CD14-positive monocyte (primary cell): Measurements from ENCODE around the gene PAXX. TPM values are rescaled to one million over a fixed set of nuclear protein-coding genes. Genes with fewer than 3 reads are reported as not detected.

Experiments used
- DNase-seq, 3 donors: peaks; one replicate each; pipeline ENCODE4 v3.0.0-alpha.2; 2011 to 2022
- H2AFZ ChIP-seq: 2 replicates; pipeline ENCODE4 v1.6.0; 2012; ENCODE audit warnings: mild to moderate bottlenecking, low read depth, low read length, inconsistent platforms; ENCODE audit not compliant: insufficient read depth, poor library complexity, severe bottlenecking
- H3K27ac ChIP-seq, 2 donors: 1 replicate in 1 of 2; 2 replicates in 1 of 2; pipeline ENCODE4 v1.5.1; 2012 to 2013; ENCODE audit warnings: low read length in 2 of 2, control low read depth in 1 of 2, inconsistent platforms in 1 of 2, low read depth in 1 of 2, mild to moderate bottlenecking in 1 of 2
- H3K27me3 ChIP-seq, 2 donors: one replicate each; pipeline versions ENCODE4 v1.6.0 to v1.6.1; 2011 to 2013; ENCODE audit warnings: low read length in 2 of 2; ENCODE audit not compliant: control insufficient read depth in 2 of 2, insufficient read depth in 2 of 2
- H3K36me3 ChIP-seq, 2 donors: replicated peaks in 1 of 2; 1 replicate in 1 of 2; 2 replicates in 1 of 2; pipeline versions ENCODE4 v1.5.1 to v1.6.1; 2012 to 2013; ENCODE audit warnings: low read length in 2 of 2, control low read depth in 1 of 2, inconsistent platforms in 1 of 2, mild to moderate bottlenecking in 1 of 2; ENCODE audit not compliant: insufficient read depth in 2 of 2, control insufficient read depth in 1 of 2
- H3K4me1 ChIP-seq, 2 donors: 1 replicate in 1 of 2; 2 replicates in 1 of 2; pipeline versions ENCODE4 v1.5.1 to v1.6.1; 2012 to 2013; ENCODE audit warnings: low read length in 2 of 2, control low read depth in 1 of 2, inconsistent platforms in 1 of 2, mild to moderate bottlenecking in 1 of 2, moderate library complexity in 1 of 2; ENCODE audit not compliant: insufficient read depth in 2 of 2, control insufficient read depth in 1 of 2
- H3K4me2 ChIP-seq: replicated peaks from 2 replicates; pipeline ENCODE3; 2012; ENCODE audit warnings: low read length, moderate library complexity, mild to moderate bottlenecking; ENCODE audit not compliant: poor library complexity, severe bottlenecking; ENCODE audit errors: extremely low read depth
- H3K4me3 ChIP-seq, 3 experiments: fragments of 200-600 bp in 1 of 3; sonication (generic) in 1 of 3; replicated peaks in 1 of 3; 1 replicate in 2 of 3; 2 replicates in 1 of 3; pipeline ENCODE4 v1.5.1; 2011 to 2013; ENCODE audit warnings: low read length in 3 of 3, mild to moderate bottlenecking in 3 of 3, control low read depth in 2 of 3, low read depth in 2 of 3, inconsistent platforms in 1 of 3, moderate library complexity in 1 of 3
- H3K79me2 ChIP-seq: 2 replicates; pipeline ENCODE4 v1.6.0; 2012; ENCODE audit warnings: mild to moderate bottlenecking, control low read depth, inconsistent platforms, low read length, moderate library complexity; ENCODE audit not compliant: insufficient read depth
- H3K9ac ChIP-seq: 2 replicates; pipeline ENCODE4 v1.6.0; 2017; ENCODE audit warnings: low read length, mild to moderate bottlenecking; ENCODE audit not compliant: insufficient read depth, poor library complexity, severe bottlenecking
- H3K9me3 ChIP-seq, 2 donors: replicated peaks in 1 of 2; 1 replicate in 1 of 2; 2 replicates in 1 of 2; pipeline versions ENCODE4 v1.5.1 to v1.6.1; 2012 to 2013; ENCODE audit warnings: low read length in 2 of 2, control low read depth in 1 of 2; ENCODE audit not compliant: control insufficient read depth in 1 of 2, insufficient read depth in 1 of 2
- H4K20me1 ChIP-seq: 2 replicates; pipeline ENCODE4 v1.6.0; 2012; ENCODE audit warnings: mild to moderate bottlenecking, low read length, control low read depth, moderate library complexity; ENCODE audit not compliant: insufficient read depth
- H3K27ac Mint-ChIP-seq, 7 donors: one replicate each; pipeline ENCODE4 v1.8.0; 2020; ENCODE audit warnings: mild to moderate bottlenecking in 7 of 7, mixed read lengths in 7 of 7, moderate library complexity in 6 of 7, inconsistent platforms in 2 of 7
- H3K27me3 Mint-ChIP-seq, 3 donors: one replicate each; pipeline ENCODE4 v1.8.0; 2021 to 2022; ENCODE audit warnings: low read depth in 3 of 3, mild to moderate bottlenecking in 3 of 3, mixed read lengths in 3 of 3, moderate library complexity in 3 of 3, inconsistent platforms in 1 of 3
- H3K36me3 Mint-ChIP-seq, 2 donors: one replicate each; pipeline ENCODE4 v1.8.0; 2020; ENCODE audit warnings: mixed read lengths in 2 of 2, inconsistent platforms in 1 of 2, mild to moderate bottlenecking in 1 of 2
- H3K4me1 Mint-ChIP-seq: one replicate; pipeline ENCODE4 v1.8.0; 2020; ENCODE audit warnings: mild to moderate bottlenecking, mixed read lengths
- H3K4me3 Mint-ChIP-seq, 2 donors: one replicate each; pipeline ENCODE4 v1.8.0; 2020; ENCODE audit warnings: mild to moderate bottlenecking in 2 of 2, mixed read lengths in 2 of 2, moderate library complexity in 1 of 2
- H3K9me3 Mint-ChIP-seq, 7 donors: one replicate each; pipeline ENCODE4 v1.8.0; 2020 to 2022; ENCODE audit warnings: mixed read lengths in 7 of 7, mild to moderate bottlenecking in 6 of 7, moderate library complexity in 6 of 7, inconsistent platforms in 2 of 7
- WGBS: methylation state at CpG from one replicate; pipeline ENCODE4 v1.1.5; 2013; ENCODE audit warnings: missing lambda C conversion rate; ENCODE audit not compliant: insufficient coverage; 5-methylcytosine and 5-hydroxymethylcytosine counted together
- intact Hi-C, 2 donors: fragments of 100-400 bp; cut with micrococcal nuclease; formaldehyde crosslinking; loops; one replicate each; pipeline versions ENCODE4 v1.15.0 to v1.15.1; 2023
- polyA plus RNA-seq, 3 donors: library from polyadenylated mRNA; depleted of rRNA in 1 of 3; unstranded in 2 of 3; stranded (reverse) in 1 of 3; fragments of 300-500 nt in 2 of 3; fragments of >200 nt in 1 of 3; fragmentation: Illumina TruSeq in 2 of 3; gene quantifications; 1 replicate in 2 of 3; 2 replicates in 1 of 3; pipeline ENCODE4 v1.2.3, GENCODE V29; 2012 to 2021
- TF ChIP-seq, protein P1 (sequence below): fragments of 200-600 bp; IDR thresholded peaks from one replicate; pipeline ENCODE4 v1.8.0; 2022; ENCODE audit warnings: antibody characterized with exemption, mild to moderate bottlenecking

PAXX gene
- polyA plus RNA-seq, 3 donors, result 35.3 to 92.9 (median 40.7) TPM

DNA sequence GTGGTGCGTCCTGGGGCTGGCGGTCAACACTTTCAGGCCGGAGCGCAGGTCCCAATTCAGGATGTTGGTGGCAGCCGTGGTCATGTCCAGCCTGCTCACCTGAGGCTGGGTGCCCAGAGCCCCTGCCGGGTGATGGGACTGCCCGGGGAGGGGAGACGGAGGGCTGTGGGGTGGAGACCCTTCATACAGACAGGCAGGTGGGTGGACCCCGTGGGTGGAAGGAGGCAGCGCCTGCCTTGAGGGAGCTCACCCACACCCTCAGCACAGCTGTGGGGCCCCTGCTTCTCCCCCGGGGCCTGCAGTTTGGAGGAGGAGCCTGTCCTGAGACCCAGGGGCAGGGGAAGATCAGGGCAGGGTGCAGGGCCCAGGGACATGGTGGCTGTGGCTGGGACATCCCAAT is 21.9 kb upstream of the PAXX start:
- intact Hi-C loops, result no loop called here
- H2AFZ ChIP-seq, result no peak overlapping the region
- no peak overlapping the region for H3K4me2 ChIP-seq
- Mint-ChIP-seq H3K4me3 (no peak overlapping the region), H3K36me3 (no peaks in the 10 kb centered on the region), H3K27me3 (peaks cover 11 to 27% (median 13%) of the 10 kb centered on the region in 3 donors), H3K4me1 (peaks cover 21% of the 10 kb centered on the region), H3K9me3 (no peaks in the 10 kb centered on the region), H3K27ac (no peak overlapping the region)
- no peak overlapping the region for H3K4me3 ChIP-seq
- WGBS, result 88% methylated on average over 5 of the region's 11 CpGs
- H3K27ac ChIP-seq, result no peak overlapping the region
- H3K9ac ChIP-seq, result no peak overlapping the region
- H3K4me1 ChIP-seq, result peaks cover 14 to 26% of the 10 kb centered on the region in 2 donors
- H3K27me3 ChIP-seq, result no peaks in the 10 kb centered on the region
- H3K36me3 ChIP-seq, result no peaks in the 10 kb centered on the region
- H3K9me3 ChIP-seq, result no peaks in the 10 kb centered on the region
- no peaks in the 10 kb centered on the region for H3K79me2 ChIP-seq
- TF ChIP-seq, protein P1, sequence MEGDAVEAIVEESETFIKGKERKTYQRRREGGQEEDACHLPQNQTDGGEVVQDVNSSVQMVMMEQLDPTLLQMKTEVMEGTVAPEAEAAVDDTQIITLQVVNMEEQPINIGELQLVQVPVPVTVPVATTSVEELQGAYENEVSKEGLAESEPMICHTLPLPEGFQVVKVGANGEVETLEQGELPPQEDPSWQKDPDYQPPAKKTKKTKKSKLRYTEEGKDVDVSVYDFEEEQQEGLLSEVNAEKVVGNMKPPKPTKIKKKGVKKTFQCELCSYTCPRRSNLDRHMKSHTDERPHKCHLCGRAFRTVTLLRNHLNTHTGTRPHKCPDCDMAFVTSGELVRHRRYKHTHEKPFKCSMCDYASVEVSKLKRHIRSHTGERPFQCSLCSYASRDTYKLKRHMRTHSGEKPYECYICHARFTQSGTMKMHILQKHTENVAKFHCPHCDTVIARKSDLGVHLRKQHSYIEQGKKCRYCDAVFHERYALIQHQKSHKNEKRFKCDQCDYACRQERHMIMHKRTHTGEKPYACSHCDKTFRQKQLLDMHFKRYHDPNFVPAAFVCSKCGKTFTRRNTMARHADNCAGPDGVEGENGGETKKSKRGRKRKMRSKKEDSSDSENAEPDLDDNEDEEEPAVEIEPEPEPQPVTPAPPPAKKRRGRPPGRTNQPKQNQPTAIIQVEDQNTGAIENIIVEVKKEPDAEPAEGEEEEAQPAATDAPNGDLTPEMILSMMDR, result no peak
- H4K20me1 ChIP-seq, result no peaks in the 10 kb centered on the region
- no peak for DNase-seq

DNA sequence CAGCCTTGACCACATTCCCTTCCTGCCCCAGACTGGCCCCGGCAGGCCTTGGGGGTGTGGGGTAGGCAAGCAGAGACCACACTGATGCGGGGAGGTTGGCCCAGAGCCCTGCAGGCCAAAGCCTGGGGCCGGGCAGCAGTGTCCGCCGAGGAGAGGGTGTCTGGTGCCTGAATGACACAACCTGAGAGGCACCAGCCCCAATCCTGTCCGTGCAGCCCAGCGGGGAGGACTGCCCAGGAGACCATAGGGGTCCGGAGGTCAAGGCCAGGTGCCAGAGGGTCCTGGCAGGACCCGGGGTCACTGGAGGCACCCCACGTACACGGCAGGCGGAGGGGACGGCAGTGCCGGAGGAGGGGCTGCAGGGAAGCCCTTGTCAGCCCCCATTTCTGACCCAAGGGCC is 20.5 kb upstream of the PAXX start:
- WGBS, result 96% methylated on average over 12 of the region's 14 CpGs
- Histone ChIP-seq H3K9ac (no peak overlapping the region), H2AFZ (no peak overlapping the region), H3K9me3 (no peaks in the 10 kb centered on the region), H3K4me3 (no peak overlapping the region), H3K79me2 (no peaks in the 10 kb centered on the region), H3K4me2 (no peak overlapping the region), H4K20me1 (no peaks in the 10 kb centered on the region), H3K27ac (no peak overlapping the region), H3K27me3 (peaks cover 0 to 9% of the 10 kb centered on the region in 2 donors), H3K36me3 (no peaks in the 10 kb centered on the region), H3K4me1 (peaks cover 17 to 30% of the 10 kb centered on the region in 2 donors)
- H3K36me3 Mint-ChIP-seq, result no peaks in the 10 kb centered on the region
- H3K27ac Mint-ChIP-seq, result no peak overlapping the region
- TF ChIP-seq, protein P1, result no peak
- no peak for DNase-seq
- intact Hi-C loops, result no loop called here
- no peaks in the 10 kb centered on the region for H3K9me3 Mint-ChIP-seq
- H3K27me3 Mint-ChIP-seq, result peaks cover 8 to 28% (median 10%) of the 10 kb centered on the region in 3 donors
- H3K4me1 Mint-ChIP-seq, result peaks cover 22% of the 10 kb centered on the region
- H3K4me3 Mint-ChIP-seq, result no peak overlapping the region
